NB4 (cell line): ENCODE data around the gene CLECL1.
"Not testable (repeated sequence)": the region's sequence is repeated elsewhere in the genome, so short reads cannot be mapped to it uniquely, and the experiment has no call there.

ENCODE experiments used
- DNase-seq: peaks from one replicate; pipeline ENCODE4 v3.0.0; 2010; ENCODE audit warnings: low read depth
- H3K4me3 ChIP-seq: one replicate; pipeline ENCODE4 v1.5.1; 2011; ENCODE audit warnings: mild to moderate bottlenecking, low read depth, low read length, moderate library complexity
- MYC ChIP-seq: IDR thresholded peaks from 2 replicates; pipeline ENCODE4 v1.6.1; 2011; ENCODE audit warnings: low read depth, low read length
- POLR2A ChIP-seq: IDR thresholded peaks from 2 replicates; pipeline ENCODE4 v1.6.1; 2011; ENCODE audit warnings: mild to moderate bottlenecking; ENCODE audit not compliant: insufficient read length; ENCODE audit errors: extremely low read depth
- TF ChIP-seq, protein P1 (sequence below): IDR thresholded peaks from one replicate; pipeline ENCODE4 v1.5.1; 2012; ENCODE audit warnings: low read depth, low read length
- TF ChIP-seq, protein P2 (sequence below): IDR thresholded peaks from 2 replicates; pipeline ENCODE4 v1.6.1; 2011; ENCODE audit warnings: low read depth, low read length

The CLECL1 gene

DNA sequence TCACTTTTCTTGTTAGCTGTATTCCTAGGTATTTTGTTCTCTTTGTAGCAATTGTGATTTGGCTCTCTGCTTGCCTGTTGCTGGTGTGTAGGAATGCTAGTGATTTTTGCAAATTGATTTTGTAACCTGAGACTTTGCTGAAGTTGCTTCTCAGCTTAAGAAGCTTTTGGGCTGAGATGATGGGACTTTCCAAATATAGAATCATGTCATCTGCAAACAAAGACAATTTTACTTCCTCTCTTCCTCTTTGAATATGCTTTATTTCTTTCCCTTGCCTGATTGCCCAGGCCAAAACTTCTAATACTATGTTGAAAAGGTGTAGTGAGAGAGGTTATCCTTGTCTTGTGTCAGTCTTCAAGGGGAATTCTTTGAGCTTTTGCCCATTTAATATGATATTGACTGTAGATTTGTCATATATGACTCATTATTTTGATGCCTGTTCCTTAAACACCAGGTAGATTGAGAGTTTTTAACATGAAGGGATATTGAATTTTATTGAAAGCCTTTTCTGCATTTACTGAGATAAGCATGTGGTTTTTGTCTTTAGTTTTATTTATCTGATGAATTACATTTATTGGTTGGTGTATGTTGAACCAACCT lies 26.7 kb downstream of the CLECL1 start:
- no peak overlapping the region for H3K4me3 ChIP-seq
- no peak for DNase-seq

DNA sequence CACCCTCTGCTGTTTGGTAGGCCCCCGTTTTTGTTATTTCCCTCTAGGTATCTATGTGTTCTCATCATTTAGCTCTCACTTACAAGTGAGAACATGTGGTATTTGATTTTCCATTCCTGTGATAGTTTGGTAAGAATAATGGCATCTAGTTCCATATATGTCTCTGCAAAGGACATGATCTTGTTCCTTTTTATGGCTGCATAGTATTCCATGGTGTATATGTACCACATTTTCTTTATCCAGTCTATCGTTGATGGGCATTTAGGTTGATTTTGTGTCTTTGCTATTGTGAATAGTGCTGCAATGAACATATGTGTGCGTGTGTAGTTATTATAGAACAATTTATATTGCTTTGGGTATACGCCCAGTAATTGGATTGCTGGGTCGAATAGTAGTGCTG lies 28.3 kb downstream of the CLECL1 start:
- not testable (repeated sequence) for H3K4me3 ChIP-seq, DNase-seq

More for the DNA sequence above, 26.7 kb downstream of the CLECL1 start:
- TF ChIP-seq MYC (no peak), POLR2A (no peak)
- TF ChIP-seq, protein P1, sequence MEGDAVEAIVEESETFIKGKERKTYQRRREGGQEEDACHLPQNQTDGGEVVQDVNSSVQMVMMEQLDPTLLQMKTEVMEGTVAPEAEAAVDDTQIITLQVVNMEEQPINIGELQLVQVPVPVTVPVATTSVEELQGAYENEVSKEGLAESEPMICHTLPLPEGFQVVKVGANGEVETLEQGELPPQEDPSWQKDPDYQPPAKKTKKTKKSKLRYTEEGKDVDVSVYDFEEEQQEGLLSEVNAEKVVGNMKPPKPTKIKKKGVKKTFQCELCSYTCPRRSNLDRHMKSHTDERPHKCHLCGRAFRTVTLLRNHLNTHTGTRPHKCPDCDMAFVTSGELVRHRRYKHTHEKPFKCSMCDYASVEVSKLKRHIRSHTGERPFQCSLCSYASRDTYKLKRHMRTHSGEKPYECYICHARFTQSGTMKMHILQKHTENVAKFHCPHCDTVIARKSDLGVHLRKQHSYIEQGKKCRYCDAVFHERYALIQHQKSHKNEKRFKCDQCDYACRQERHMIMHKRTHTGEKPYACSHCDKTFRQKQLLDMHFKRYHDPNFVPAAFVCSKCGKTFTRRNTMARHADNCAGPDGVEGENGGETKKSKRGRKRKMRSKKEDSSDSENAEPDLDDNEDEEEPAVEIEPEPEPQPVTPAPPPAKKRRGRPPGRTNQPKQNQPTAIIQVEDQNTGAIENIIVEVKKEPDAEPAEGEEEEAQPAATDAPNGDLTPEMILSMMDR, result no peak
- TF ChIP-seq, protein P2, sequence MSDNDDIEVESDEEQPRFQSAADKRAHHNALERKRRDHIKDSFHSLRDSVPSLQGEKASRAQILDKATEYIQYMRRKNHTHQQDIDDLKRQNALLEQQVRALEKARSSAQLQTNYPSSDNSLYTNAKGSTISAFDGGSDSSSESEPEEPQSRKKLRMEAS, result no peak

DNA sequence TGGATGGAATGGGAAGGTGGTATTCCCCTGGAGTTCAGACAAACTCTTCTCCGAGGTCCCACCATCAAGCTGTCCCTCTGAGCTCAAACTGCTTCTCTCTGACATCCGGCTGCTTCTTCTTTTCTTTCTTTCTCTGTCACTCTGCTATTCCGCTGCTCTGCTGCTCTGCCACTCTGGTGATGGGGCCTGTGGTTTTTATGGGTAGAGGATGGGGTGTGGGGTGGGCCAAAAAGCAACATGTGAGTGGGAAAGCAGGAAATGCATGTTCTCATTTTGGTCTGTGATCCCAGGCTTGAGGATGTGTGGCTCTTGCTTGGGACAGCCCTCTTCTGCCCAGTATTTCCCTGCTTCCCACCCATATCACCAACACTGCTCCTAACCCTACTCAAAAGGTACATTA lies 30.6 kb downstream of the CLECL1 start:
- TF ChIP-seq, protein P1, result no peak
- TF ChIP-seq POLR2A (no peak), MYC (no peak)
- TF ChIP-seq, protein P2, result no peak

DNA sequence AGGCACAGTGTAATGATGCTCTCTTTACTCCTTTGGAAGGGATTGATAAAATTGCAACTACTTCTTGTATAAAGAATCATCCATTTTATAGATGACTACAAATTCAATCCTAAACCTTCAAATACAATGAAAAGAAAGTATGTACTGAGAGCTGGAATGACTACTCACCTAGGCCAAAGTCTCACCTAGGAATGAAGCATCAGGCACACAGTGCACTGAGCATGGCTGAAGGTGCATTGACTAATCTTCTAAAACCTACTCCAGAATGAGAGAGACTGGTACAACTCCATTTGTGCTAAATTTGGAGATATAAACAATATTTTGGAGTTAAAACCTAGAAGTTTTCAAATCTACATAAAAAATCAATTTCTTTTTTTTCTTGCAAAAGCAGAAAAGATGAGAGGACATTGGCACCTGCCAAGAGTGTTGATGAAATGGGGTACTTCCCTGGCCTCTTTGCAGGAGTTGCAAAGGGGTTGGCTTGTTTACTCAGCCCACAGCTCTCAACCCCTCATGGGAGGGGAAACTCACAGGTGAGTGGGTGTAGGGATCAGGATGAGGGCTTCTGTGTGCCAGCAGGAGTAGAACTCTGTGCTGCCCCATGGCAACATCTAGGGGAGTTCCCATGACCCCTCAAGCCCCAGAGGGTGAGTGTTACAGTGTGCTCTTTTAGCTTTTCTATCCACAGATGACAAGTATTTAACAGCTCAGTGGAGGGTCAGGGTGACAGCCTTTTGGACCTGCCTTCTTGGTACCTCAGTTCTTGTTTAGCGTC lies 31.3 kb downstream of the CLECL1 start:
- DNase-seq, result no peak
- TF ChIP-seq MYC, result no peak
- TF ChIP-seq POLR2A, result no peak
- TF ChIP-seq, protein P1, result no peak
- TF ChIP-seq, protein P2, result no peak
- H3K4me3 ChIP-seq, result no peak overlapping the region

More for the DNA sequence above, 30.6 kb downstream of the CLECL1 start:
- no peak overlapping the region for H3K4me3 ChIP-seq
- DNase-seq, result no peak

DNA sequence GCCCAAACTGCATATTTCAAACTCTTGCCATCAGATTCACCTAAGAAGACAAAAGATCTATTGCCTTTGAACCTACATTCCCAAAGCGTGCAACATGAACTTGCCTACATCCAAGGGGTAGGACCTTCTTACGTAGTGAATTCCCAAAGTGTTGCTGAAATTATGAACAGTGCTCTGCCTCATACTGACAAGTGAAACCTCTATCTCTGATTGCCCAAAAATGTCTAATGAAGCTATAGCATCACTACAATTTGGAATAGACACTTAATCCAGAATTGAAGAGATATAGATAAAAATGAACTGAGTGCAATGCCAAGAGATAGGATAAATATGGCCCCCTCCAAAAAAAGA lies 32.3 kb downstream of the CLECL1 start:
- TF ChIP-seq POLR2A (no peak), MYC (no peak)
- TF ChIP-seq, protein P2, result no peak
- TF ChIP-seq, protein P1, result no peak
- no peak overlapping the region for H3K4me3 ChIP-seq
- DNase-seq, result no peak

DNA sequence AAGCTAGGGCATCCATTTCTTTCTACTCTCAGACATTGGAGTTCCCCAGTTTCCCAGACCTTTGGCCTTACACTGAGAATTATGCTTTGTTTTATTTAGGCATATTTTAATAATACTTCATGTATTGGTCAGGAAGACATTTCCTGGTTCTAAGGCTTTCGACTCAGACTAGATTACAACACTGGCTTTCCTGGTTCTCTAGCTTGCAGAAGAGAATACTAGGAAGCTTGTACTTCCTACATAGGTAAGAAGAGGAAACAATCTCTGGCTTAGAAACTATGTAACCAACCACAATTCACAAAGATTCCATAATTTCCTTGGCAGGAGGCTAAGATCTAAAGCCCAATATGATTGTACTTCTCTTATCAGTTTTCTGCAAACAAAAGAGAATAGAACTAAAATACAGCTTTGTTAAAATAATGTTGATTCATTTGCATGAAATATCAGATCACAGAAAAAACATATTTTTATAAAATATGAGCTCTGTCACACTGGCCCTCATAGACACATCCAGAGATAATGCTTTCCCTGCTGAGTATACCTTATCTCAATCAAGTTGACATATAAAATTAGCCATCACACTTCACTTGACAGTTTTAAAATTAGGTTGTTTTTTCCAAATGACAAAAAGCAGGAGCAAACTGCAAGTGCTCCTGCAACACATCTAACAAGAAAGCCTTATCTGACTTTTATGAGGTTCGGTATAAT lies 32.8 kb downstream of the CLECL1 start:
- TF ChIP-seq, protein P2, result no peak
- no peak for DNase-seq
- H3K4me3 ChIP-seq, result no peak overlapping the region
